ENCODE measurements around the gene CPED1.
"Not testable (repeated sequence)": the region's sequence is repeated elsewhere in the genome, so short reads cannot be mapped to it uniquely, and the experiment has no call there.

The CPED1 gene

GRCh38 chr7:120981117-120981516, 7.4 kb upstream of the CPED1 start:
- DNase-seq (ENCODE audit: low read depth in 4 of 4, low spot score in 1 of 4): no peak

- DNase-seq (ENCODE audit: low read depth in 4 of 4, low spot score in 1 of 4): no peak
Measured at GRCh38 chr7:120981888-120982615, 6.5 kb upstream of the CPED1 start.

- DNase-seq (ENCODE audit: low read depth in 4 of 4, low spot score in 1 of 4): not testable (repeated sequence)
Measured at GRCh38 chr7:120983592-120983991, 4.9 kb upstream of the CPED1 start.

DNA sequence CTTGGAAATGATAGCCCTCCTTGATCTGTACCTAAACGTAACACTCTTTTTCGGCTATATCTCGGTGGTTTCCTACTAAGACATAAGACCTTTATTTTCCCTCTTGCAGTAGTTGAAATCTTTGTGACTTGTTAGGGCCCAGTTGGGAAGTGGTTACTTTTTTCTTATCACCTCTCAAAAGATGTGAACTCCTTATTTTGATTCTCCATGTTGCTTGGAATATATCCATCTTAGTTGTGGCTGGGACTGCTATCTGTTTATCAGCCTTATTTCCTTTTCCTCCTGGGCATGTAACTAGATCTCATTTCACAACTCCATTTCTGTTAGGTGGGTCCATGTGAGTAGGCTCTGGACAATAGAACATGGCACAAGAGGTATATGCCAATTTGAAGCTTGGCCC, 4.1 kb upstream of the CPED1 start:
- DNase-seq (ENCODE audit: low read depth in 4 of 4, low spot score in 1 of 4): no peak

- DNase-seq (ENCODE audit: low read depth in 4 of 4, low spot score in 1 of 4): no peak
Measured at GRCh38 chr7:120985130-120985758, 3.3 kb upstream of the CPED1 start.

GRCh38 chr7:120985839-120986238, 2.7 kb upstream of the CPED1 start:
- DNase-seq (ENCODE audit: low read depth in 4 of 4, low spot score in 1 of 4): no peak

GRCh38 chr7:120986650-120987049, 1.9 kb upstream of the CPED1 start:
- DNase-seq (ENCODE audit: low read depth in 4 of 4, low spot score in 1 of 4): no peak

DNA sequence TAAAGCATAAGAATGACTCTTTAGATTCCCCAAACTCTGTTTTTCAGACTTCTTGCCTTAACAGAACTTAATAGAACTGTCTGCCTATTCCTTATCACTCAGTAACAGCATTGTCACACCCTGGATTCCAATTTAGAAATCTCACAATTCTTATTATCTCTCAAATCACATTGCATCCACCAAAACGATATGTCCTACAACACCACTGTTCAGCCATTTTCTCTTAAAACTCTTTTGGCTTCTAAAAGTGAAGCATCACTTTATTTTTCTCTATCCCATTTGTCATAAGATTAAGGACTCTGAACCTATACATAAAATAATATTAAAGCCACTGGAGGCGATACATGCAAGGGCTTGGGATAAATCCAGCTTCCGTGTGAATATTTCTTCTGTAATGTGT, 1.2 kb upstream of the CPED1 start:
- DNase-seq (ENCODE audit: low read depth in 4 of 4, low spot score in 1 of 4): no peak

DNA sequence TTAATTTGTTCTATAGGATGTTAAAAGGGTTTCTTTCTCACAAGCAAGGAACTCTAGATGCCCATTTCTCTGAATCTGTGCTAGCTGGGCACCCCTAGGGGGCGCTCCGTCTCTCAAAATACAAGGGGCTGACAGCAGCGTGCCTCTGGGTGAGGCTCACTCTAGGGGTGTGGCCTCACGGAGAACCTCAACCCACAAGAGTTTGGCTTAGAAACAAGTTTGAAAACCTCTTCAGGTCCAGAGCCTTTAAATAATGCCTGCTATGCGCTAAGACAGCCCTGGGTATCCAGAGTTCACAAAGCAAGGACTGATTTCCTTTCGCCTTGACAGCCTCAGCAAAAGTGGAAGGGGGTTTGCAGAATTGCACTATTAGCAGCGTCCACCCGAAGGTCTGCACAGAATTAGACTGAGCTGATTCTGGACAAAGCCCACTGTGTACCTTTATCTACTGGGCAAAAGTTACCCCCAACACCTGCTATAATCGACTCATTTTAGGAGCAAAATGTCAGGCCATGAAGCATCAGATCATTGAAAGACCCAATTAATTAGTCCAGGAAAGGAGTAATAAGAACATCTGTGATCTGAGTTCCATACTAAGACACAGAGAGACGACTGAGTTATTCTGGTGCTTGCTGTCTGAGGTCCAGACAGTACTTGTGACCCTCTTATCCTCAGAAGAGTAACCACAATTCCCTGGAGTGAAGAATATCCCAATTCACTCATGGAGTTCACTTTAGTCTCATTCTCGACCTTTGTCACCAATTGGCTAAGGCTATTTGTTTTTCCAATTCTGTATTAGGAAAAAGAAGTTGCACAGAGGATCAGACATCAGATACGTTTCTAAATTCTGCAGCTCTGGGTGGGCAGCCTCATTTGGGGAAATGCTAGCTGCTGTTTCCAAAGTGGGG, 574 bp upstream of the CPED1 start:
- peak; percentile 59 to 78 (median 68) for DNase-seq (ENCODE audit: low read depth in 4 of 4, low spot score in 1 of 4)

DNA sequence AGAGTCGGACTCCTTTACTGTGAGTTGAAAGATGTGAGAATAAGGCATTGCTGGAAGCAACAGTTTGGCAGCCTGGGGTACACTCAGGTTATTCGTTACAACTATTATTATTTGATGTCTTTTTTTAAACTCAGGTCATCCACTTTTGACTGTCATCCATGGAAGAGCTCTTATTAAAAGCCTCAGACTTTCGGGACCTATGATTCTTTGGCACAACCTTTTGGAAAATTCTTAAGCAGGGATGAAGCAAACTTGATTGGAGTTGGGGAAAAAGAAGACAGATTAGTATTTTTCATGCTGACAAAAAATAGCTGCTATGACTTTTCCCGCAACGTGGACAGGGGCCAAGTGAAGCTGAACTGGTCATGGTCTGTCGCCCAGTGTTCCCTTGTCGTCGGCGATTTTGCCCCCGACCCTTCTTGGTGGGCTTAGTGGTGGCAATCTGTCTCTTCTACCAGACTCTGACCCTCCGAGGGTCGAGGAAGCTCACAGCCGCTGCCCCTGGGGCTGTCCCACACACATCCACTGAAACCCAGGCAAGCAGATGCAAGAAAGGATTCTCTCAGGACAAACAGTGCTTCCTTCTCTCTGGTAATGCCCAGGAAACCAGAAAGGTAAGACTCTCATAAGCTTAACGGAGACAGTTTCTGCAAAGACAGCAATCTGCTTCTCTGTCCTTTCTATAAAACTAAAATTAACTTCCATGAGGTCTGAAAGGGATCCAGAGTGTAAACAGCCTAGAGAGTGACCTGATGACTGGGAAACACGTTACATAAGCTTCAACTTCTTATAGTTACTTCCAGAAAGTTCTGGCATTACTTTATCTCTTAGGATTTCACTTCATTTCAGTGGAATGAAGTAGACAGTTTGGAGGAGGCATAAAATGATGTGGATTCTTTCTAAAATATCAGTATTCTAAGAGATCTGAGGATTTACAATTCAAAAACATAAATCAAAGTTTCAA, 1.0 kb downstream of the CPED1 start:
- DNase-seq (ENCODE audit: low read depth in 4 of 4, low spot score in 1 of 4): no peak

- no peak for DNase-seq (ENCODE audit: low read depth in 4 of 4, low spot score in 1 of 4)
Measured at GRCh38 chr7:120990468-120991118, 2.1 kb downstream of the CPED1 start.

GRCh38 chr7:120991161-120991560, 2.6 kb downstream of the CPED1 start:
- DNase-seq (ENCODE audit: low read depth in 4 of 4, low spot score in 1 of 4): no peak

DNA sequence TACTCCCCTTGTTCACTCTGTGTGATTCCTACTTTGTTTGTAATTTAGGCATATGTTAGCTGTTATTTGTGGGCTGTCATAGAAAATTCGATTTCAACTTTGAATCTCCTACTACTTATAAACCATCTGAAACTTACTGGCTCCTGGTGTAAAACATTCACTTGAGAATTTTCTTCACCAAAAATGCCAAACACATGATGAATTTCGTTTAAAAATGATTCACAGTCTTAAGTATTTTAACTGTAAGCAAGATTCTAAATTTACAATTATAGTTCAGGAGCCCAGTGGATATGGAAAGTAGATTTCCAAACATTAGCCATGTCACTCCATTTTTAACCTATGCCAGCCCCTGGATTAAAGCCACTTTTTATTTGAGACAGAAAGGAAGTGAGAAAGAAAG, 3.1 kb downstream of the CPED1 start:
- DNase-seq (ENCODE audit: low read depth in 4 of 4, low spot score in 1 of 4): no peak

GRCh38 chr7:120992272-120992964, 3.9 kb downstream of the CPED1 start:
- no peak for DNase-seq (ENCODE audit: low read depth in 4 of 4, low spot score in 1 of 4)

DNA sequence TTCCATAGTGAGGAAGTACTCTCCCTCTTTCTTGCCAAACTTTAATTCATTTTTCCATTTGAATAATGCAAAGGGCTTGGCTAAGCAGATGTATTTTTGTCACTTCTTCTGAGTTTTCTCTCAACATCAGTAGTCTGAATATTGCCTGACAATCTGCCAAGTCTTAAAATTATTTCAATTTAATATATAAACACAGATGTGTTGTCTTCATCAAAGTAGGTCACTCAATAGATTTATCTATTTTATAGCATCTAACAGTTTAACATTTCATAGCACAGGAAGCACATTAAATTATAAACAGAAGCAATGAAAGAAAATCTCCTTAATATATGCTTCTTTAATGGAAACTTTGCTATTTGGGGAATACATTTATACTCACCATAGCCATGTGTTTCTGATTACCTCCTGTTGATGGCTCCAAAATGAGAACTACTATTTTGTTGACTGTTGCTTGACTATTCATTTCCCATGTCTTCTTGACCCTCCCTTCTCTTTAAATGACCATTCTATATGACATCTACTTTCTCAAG, 4.5 kb downstream of the CPED1 start:
- no peak for DNase-seq (ENCODE audit: low read depth in 4 of 4, low spot score in 1 of 4)

GRCh38 chr7:120993553-120994191, 5.2 kb downstream of the CPED1 start:
- no peak for DNase-seq (ENCODE audit: low read depth in 4 of 4, low spot score in 1 of 4)

GRCh38 chr7:120994512-120995410, 6.2 kb downstream of the CPED1 start:
- no peak for DNase-seq (ENCODE audit: low read depth in 4 of 4, low spot score in 1 of 4)

GRCh38 chr7:120995654-120996053, 7.1 kb downstream of the CPED1 start:
- DNase-seq (ENCODE audit: low read depth in 4 of 4, low spot score in 1 of 4): no peak

Measured in stimulated activated CD4-positive, alpha-beta T cell treated with anti-CD3 and anti-CD28 coated beads, Interleukin-1b, Interleukin-23, amount 100 ng/mL, for 24 hours (primary cell).